Endothelial cell of umbilical vein (primary cell): ENCODE results near the gene NAA20.

ENCODE experiments used
- EZH2 ChIP-seq: IDR thresholded peaks from 2 replicates; pipeline ENCODE4 v1.6.1; 2012; ENCODE audit warnings: borderline replicate concordance, low read depth, mild to moderate bottlenecking, moderate library complexity, low read length, inconsistent platforms; ENCODE audit not compliant: severe bottlenecking
- FOS ChIP-seq: IDR thresholded peaks from 2 replicates; pipeline ENCODE4 v1.6.1; 2011; ENCODE audit warnings: mild to moderate bottlenecking, low read length, moderate library complexity, borderline replicate concordance; ENCODE audit not compliant: insufficient read depth
- JUN ChIP-seq: IDR thresholded peaks from 2 replicates; pipeline ENCODE4 v1.6.1; 2011; ENCODE audit warnings: borderline replicate concordance, low read depth; ENCODE audit not compliant: insufficient read length, insufficient read depth
- MYC ChIP-seq: IDR thresholded peaks from one replicate; pipeline ENCODE4 v1.6.1; 2011; ENCODE audit warnings: mild to moderate bottlenecking, low read depth, low read length
- POLR2A ChIP-seq: IDR thresholded peaks from 2 replicates; pipeline ENCODE4 v1.6.1; 2012; ENCODE audit warnings: low read depth, mild to moderate bottlenecking, control low read depth, low read length
- POLR2AphosphoS5 ChIP-seq: IDR thresholded peaks from 2 replicates; pipeline ENCODE4 v1.6.1; 2012; ENCODE audit warnings: low read depth, mild to moderate bottlenecking, control low read depth, low read length, moderate library complexity; ENCODE audit not compliant: insufficient read depth
- TF ChIP-seq, protein P1 (sequence below), 2 donors: IDR thresholded peaks; 1 replicate in 1 of 2; 2 replicates in 1 of 2; pipeline ENCODE4 v1.5.1; 2011; ENCODE audit warnings: low read length in 2 of 2, mild to moderate bottlenecking in 2 of 2, moderate library complexity in 2 of 2, control low read depth in 1 of 2, inconsistent platforms in 1 of 2, low read depth in 1 of 2; ENCODE audit not compliant: insufficient read depth in 1 of 2; ENCODE audit errors: extremely low read depth in 1 of 2
- TF ChIP-seq, protein P2 (sequence below): IDR thresholded peaks from 2 replicates; pipeline ENCODE4 v1.6.1; 2011; ENCODE audit not compliant: insufficient read depth, insufficient read length

DNA sequence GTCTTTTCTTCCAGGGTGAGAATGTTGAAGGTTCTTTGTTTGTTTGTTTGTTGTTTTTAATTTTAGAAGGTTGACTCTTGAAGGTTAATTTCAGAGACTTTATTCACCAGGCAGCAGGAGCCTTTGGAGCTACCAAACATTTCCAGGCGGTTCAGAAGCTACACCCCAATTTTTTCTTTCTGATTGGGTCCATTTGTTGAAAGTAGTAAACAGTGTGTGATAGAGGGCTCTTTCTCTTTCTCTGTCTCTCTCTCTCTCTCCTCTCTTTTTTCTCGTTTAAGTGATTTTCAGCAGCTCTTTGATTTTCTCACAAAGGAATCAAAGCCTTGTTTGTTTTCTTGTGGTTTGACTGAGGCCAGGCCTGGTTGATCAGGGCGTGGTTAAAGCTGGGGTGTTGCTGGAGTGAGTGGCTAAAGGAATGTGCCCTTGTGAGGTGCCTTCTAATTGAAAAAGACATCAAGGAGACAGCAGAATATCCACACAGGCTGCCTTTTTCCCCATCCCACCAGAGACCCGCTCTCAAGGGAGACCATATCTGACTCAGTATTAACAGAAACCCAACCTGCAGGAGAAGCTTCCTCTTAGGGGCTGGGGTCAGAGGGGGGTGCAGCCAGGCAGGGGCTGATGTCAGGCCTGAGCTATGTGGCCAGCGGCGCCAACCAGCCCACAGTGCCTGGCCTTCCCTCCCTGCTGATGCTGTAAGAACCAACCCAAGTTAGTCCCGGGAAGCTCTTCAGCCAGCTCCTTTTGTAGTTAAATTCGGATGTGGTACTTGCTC lies 40.4 kb upstream of the NAA20 start:
- TF ChIP-seq, protein P1, sequence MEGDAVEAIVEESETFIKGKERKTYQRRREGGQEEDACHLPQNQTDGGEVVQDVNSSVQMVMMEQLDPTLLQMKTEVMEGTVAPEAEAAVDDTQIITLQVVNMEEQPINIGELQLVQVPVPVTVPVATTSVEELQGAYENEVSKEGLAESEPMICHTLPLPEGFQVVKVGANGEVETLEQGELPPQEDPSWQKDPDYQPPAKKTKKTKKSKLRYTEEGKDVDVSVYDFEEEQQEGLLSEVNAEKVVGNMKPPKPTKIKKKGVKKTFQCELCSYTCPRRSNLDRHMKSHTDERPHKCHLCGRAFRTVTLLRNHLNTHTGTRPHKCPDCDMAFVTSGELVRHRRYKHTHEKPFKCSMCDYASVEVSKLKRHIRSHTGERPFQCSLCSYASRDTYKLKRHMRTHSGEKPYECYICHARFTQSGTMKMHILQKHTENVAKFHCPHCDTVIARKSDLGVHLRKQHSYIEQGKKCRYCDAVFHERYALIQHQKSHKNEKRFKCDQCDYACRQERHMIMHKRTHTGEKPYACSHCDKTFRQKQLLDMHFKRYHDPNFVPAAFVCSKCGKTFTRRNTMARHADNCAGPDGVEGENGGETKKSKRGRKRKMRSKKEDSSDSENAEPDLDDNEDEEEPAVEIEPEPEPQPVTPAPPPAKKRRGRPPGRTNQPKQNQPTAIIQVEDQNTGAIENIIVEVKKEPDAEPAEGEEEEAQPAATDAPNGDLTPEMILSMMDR (IDR thresholded peaks at IDR 0.05; ENCODE audit: extremely low read depth in 1 of 2, insufficient read depth in 1 of 2, low read depth in 1 of 2, low read length in 2 of 2) = no peak
- no peak for TF ChIP-seq JUN
- TF ChIP-seq, protein P2, sequence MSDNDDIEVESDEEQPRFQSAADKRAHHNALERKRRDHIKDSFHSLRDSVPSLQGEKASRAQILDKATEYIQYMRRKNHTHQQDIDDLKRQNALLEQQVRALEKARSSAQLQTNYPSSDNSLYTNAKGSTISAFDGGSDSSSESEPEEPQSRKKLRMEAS = no peak
- TF ChIP-seq POLR2A = no peak
- TF ChIP-seq EZH2 = no peak
- TF ChIP-seq POLR2AphosphoS5 = peak; percentile 11
- TF ChIP-seq MYC = no peak
- no peak for TF ChIP-seq FOS
